T1000 (cell line): ENCODE results near the gene FTO.

Experiments
- DNase-seq: peaks from one replicate; lab custom pipeline; 2025; ENCODE audit warnings: mixed read lengths; lab: John Stamatoyannopoulos, UW

Gene FTO

DNA sequence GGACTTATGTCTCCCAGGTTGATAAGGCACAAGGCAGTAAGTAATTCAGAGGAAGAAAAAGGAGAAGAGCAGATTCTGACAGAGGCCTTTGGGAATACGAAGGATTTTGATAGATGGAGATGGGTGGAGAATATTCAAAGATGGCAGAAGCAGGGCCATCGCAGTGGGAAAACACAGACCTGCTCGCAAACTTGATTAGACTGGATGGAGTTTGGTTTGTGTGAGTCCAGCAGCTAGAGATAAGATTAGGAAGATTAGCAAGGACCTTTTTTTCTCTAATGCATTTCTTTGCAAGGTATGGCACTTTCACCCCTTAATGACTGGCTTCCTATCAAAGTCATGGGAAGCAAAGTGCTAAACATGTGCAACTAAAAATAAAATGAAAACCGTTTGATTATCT is 196.7 kb downstream of the FTO start:
- no peak for DNase-seq

DNA sequence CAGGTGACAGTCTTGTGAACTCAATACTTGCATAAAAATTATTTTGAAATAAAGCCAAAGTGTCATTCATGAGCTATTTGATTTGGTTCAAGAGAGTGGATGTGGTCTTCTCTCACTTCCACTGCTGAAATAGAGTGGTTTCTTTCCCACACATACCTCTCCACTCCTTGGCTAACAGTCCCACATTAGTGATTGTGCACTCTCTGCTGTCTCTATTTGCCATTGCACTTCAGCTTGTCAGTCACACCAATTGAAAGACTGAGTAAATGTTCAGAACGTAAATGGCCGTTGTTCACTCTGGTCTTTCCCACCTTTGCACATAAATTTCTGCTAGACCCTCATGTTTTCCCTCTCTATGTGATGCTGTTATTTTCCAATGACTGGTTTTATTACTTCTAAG is 197.5 kb downstream of the FTO start:
- DNase-seq, result no peak

DNA sequence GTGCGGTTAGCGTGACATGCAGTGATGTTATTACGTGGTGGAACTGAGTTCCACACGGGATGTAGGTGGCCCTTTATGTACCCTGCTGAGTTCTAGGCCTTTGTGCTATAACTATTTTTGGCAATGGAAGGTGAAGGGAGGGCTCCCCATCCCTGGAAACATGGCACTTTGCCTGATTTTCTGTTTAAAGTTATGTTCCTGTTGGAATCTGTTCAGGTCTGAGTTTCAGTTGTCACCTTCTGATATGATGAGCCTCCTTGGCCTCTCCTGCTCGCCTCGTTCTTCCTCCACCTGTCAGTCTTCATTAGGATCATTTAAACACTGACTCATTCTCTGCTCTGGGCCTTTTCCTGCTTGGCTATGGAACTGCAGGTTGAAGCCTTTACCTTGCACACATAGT is 200.6 kb downstream of the FTO start:
- no peak for DNase-seq

DNA sequence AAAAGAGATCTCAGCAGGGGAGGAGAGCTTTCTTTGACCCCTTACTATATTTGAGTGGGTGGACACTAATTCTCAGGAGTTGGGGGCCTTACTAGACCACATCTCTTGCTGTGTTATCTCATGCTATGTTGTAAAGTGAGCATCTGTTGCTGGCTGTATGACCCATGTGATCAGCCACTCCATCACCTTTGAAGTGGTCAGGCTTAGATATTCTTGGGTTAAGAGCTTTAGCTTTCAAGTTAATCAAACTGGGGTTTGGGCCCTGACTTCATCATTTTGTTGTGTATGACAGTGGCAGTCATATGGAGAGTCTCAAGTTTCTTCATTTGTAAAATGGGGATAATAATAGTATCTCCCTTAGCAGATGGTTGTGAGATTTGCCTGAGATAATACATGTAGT is 201.1 kb downstream of the FTO start:
- no peak for DNase-seq

DNA sequence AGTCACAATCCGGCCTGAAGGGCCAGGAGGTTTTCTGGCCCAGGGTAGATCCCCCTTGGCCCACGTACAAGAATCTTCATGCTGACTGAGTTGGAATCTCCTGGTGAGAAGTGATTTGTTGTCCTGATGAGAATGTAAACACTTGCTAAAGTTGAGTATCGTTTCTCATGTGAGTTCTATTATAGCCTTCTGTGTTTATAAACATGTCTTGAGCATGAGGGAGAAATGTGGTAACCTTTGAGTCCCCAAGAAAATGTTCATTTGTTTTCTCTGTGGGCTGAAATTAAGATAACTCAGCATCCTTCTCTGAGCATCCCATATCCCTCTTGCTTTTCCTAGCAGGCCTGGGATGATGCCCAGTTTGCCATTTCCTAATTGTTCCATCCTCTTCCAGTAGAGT is 204.8 kb downstream of the FTO start:
- DNase-seq, result no peak

DNA sequence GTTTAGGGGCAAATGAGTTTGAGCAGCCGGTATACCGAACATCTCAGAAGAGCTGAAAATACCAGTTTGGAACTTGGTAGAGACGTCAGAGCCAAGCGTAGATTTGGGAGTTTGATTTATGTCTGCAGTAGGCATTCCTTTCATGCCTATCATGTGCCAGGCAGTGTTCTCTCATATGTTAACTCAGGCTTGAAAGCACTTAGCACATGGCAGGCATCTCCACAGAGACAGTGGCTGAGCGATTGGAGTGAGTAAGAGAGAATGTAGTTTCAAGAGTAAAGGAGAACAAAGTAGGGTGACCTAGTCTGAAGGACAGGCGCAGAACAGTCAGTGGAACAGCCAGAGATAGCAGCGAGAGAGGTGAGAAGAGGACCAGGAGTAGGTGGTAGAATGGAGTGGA is 207.0 kb downstream of the FTO start:
- DNase-seq, result no peak

DNA sequence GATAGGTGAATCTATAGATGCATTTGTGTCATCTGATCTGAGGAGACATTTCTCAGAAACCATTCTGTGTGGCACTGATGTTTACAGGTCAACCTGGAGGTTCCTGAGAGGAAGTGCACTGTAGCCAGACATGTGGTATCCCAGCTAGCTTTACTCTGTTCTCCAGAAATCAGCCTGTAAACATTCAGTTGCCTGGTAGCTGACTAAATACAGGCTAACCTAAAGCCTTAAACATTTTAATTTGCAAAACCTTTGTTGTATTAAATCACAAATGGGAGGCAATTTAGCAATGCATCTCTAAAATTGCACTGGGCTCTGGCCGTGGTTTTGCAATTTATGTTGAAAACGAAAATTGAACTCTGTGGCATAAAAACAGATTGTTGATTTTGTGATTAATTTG is 207.6 kb downstream of the FTO start:
- DNase-seq, result no peak

DNA sequence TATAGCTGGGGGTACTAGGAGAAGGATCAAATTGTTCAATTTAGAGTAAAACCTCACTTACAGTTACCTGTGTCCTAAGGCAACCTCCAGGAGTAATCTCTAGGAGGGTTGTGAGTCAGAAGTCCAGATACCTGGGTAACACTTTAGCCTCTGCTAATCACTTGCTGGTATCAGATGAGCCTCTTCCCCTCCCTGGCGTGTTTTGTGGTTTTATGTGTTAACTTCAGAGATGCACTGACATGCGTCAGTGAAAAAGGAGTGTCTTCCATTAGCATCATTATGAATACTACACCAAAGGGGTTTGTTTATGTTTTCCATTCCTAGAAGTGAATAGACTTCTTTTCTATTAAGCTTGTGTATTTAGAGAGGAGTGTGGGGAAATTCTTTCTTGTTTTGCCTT is 208.2 kb downstream of the FTO start:
- no peak for DNase-seq

DNA sequence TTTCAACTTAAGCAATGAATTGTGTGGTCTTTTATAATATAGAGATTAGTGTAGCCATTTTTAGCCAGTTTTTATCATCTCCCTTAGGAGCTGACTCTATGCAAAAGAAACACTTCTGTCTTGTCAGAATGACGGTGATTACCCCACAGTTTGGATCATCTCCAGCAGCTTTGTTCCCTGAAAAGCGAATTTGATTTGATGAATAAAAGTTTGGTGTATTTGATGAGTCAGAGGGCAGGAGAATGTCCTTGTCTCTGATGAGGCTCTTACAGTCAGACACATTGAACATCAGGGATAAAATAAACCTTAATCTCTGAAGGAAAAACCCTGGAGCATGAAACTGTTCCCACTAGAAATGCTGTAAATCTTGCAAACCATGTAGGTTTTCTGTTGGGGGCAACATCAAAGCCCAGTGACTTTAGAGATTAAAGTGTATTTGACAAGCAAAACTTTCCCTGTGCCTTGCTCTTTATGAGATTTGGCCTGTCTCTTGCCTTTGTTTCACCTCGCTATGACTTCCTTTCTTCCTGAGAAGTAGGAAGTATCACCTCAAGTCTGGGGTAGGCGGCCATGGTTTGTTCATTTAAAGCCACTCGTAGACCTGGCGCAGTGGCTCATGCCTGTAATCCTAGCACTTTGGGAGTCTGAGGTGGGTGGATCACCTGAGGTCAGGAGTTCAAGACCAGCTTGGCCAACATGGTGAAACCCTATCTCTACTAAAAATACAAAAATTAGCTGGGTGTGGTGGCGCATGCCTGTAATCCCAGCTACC is 209.3 kb downstream of the FTO start:
- no peak for DNase-seq

DNA sequence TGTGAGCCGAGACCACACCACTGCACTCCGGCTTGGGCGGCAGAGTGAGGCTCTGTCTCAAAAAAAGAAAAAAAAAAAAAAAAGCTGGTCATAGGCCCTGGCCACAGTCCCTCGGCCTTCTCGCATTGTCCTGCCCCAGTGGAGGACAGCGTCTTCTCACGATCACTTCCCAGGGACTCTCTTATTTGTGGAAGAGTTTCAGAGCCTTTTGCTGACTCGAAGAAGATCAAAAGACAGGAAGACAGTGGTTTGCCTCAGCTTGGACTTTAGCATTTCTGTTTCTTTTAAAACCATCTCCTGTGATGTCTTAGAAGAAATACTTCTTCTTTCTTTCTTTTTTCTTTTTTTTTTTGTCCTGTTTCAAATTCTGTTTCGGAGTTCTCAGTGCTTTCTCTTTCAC is 210.0 kb downstream of the FTO start:
- DNase-seq, result no peak

DNA sequence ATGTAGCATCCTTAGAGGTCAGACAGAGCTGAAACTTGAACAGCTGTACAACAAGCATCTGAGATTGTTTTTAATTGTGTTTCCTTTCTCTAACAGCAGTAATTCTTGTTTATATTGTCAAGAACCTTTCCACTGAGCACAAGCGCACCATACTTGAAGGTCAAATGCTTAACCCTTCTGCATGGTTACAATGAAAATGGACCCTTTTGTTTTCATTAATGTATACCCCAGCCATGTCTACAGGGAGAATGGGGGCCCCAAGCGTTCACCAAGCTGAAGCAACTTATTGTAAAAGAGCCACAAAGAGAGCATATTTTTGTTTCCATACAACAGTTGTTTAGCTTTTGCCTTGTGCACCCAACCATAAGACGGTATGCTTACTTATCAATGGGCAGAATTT is 210.8 kb downstream of the FTO start:
- DNase-seq, result no peak

DNA sequence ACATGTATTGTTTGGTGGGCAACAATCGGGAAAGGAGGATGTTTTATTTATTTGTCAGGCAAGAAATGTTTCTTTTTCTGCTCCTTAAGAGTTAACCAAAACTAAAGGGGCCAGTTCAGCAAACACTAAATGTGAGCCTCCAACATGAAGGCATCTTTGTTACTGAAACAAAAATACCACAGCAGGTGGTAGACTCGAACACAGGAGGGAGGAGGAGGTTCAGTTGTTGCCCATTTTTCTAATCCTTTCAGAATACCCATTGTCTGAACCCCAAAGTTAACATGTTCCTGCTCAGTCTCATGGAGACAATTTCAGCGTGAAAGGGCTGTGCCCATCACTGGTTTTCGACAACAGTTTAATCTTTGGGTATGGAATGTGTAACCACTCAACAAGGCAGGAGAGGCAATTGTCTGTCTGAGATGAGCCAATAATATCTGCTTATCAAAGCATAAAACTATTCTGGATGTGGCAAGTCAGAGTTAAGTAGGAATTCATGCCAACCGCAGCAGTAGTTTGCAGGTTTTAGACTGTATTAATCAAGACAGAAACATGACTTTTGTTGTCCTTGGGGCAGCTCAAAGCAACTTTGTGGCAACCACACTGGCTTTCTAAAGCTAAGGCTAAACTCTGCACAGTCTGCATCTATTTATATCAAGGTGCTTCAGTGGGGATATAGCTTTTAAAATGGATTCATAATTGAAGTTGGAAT is 211.7 kb downstream of the FTO start:
- no peak for DNase-seq

DNA sequence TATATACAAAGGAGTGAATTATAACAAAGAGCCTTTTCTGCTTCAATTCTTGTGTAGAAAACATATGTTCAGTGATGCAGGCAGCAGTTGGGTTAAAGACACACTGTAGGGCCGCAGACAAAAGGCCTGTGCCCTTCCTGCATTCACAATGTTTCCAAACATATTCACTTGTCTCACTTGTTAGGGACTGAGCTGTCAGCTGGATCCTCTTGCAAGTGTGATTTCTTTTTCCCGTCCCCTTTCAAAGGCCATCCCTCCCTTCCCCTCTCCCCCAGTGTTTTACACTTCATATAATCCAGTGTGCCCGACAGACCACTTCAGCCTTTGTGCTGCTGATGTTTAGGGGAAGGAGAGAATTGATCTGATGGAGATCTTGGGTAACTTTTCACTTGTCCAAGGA is 217.0 kb downstream of the FTO start:
- DNase-seq, result no peak

DNA sequence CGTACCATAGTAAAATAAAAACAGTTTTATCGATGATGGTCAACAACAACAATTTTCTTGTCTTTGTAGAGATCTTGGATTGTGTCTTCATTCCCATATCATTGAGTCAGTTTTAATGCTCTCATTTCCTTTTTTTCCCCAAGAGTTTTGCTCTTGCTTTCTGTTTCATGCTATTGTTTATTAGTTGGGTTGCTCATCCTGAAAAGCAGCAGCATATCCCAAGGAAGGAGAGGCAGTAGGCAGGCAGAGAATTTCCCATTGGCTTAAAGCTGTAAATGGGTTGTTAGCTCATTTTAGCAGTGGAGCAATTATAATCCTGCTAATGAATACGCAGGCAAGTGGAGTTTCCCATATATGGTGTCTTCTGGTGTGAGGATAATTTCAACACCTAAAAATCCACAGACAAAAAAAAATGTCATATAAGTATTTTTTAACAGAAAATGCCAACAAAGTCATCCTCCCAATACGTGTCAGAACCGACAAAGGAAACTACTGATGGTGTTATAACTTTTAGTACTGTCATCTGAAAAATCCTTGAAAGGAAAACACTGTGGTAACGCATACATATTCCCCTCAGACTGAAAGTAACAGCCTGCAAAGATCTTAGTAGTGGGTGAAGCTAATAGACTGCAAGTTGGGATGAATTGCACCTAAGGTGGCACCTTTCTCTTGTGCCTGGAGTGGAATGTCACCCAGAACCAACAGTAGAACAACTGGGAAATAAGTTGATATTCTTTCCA is 218.3 kb downstream of the FTO start:
- DNase-seq, result no peak

DNA sequence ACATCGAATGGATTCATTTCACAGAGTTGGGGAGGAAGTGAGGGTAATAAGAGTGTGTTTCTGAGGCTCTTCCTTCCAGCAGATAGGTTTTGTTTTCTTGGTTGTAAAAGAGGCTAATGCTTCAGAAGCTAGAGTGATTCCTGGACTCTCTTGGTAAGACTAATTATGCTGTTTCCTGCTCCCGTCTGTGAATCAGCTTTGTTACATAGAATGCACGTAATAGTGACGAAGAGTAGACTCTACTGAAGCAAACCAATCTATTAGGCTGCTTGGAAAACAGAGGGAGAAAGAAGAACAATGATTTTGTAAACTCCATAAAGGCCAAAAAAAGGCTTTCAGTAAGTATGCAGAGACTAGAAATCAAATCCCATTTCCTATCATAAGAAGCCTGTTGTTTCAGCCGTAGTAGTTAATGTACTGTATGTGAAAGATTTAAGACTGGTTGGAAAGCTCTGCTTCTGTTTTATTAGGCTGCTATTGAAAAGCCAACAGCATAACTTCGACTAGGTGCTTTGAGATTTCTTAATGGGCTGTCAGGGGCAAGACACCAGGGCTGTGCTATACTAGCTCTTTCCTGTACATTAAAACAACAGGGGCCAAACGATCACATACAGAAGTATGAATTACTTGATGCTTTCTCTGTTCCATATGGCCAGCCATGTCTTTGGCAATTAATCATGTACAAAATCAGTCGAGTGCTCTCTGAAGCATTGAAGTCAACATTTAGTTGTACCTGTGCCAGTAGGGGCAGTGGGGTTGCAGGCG is 219.0 kb downstream of the FTO start:
- no peak for DNase-seq

DNA sequence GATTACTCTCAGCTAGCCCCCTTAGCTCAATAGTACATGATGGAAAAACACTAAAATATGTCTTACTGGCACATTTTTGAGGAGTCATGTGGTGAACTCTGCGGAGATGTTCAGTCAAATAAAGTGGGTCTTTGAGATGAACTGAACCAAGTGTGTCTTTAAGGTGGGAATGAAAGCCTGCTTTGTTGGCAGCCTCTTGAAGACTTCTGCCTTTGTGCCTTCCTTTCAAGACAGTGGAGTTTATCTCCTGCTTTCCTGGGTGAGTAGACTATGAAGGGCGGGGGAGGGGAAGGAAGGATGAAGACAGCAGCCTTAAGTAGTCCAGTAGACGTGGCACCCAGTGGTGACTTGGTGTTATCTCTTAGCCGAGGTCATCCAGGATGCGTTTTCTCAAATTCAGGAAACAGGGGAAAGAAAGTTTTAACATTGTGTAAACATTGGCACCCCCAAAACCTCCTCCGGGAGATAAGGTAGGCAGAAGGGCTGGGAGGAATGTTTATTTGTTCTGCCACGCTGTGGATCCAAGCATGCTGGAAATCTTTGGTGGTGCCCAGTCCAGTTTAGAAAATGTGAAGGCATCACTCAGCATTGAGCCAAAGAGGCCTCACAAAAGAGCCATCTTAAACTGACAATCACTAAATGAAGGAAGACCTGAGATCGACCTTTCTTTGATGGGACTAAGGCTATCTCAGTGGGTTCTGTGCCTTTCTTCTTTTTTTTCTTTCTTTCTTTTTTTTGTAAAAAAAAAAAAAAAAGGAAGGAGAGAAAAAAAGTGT is 220.6 kb downstream of the FTO start:
- no peak for DNase-seq

DNA sequence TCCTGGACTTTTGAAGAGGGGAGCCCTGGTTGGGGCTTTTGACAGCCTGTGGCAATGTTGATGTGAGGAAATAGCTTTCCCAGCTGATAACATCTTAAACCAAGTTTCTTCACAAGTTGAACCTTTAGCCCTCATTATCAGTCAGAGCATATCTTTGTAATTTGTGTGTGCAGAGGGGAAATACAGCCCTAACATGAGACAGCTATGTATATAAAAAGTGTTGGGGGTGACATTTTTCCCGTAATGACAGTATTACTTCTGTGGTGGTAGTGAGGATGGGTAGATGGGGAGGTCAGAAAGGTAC is 221.1 kb downstream of the FTO start:
- DNase-seq, result no peak

DNA sequence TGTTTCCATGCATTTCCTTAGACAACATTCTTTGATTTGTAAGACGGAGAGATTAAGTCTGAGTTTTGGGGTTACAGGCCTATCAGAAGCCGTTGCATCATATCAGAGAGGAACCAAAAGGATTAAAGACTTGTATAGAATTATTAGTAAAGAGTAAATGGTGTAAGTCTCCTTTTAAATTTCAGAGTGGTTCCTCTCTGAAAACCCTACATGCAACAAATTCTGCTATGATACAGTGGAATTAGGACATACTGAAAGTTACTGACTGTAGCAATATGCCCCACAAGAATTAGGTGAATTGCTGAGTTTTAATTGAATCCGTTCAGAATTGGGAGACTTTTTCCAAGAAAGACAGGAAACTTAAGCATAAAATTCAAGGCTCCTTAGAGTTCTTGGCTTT is 221.6 kb downstream of the FTO start:
- no peak for DNase-seq

DNA sequence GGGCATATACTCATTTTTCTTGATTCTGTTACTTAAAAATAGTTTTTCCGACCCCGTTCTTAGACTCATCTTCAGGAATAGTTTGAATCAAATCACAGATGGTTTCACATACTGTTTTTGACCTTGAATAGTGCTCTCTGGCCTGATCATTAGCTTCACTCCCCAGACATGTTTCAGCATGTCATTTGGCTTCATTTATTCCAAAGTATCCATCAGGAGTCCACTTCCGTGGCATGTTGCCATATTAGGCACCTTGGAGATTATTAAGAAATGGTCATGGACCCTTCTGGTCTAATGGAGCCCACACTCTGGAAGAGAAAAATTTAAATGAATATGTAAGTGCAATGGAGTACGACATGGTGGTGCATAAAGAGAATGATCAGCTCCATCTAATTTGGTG is 222.3 kb downstream of the FTO start:
- DNase-seq, result no peak

DNA sequence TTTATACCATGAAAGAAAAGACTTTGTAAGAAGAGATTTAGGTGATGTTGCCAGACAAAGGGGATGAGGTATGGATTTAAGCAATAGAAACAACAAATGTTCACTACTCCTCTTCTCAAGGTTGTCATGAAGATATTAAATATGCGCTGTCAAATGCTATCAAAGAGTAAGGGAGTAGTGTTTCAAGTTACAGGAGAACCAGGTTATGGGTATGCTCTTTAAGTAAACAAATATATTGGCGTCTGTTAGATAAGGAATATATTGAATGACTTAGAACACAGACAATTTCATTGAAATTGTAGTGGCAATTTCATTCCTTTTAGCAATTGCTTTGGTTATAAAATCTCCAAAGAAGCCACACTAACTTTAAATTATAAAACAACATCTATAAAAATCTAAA is 229.0 kb downstream of the FTO start:
- no peak for DNase-seq

DNA sequence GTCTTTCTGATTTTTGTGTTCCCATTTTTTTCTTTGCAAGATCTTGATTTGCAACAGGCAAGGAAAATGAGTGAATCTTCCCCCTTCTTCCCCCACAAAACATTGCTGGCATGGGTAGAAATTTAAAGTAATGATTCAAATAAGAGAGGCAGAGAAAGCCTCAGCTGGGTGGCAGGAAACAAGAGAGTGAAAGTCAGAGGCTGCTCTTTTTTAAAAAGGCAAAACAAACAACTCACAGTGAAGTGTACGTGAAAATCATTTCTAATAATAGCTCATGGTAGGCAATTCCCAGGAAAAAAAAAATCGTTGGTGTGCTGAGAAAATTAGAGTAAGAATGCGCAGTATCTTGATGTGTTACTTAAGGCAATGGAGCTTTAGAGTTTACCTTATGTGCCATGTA is 229.5 kb downstream of the FTO start:
- DNase-seq, result no peak

DNA sequence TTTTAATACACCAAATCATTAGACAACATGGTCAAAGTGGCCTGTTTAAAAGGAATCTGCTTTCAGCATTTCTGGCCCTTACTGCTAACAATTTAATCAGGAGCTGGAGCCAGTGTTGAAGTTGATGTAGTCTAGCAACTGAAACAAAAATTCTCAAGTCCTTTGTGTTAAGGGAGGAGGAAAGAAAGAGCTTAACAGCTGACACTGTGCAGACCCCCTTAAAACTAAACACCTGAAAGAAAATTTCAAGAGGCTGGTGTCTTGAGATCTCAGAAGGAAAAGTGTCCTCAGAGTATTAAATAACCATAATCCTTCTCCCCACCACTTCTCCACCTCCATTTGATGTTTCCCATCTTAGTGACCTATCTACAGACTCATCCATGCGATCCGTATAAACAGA is 232.1 kb downstream of the FTO start:
- no peak for DNase-seq
